ENCODE measurements around the gene PHLDB2. TPM values are rescaled to one million over a fixed set of nuclear protein-coding genes. Genes with fewer than 3 reads are reported as not detected.

PHLDB2 gene
- total and polyA plus RNA-seq, 2 of the 8 experiments (the other 6 are each of a cell fraction or from before 2014, with no cell fraction given) = 5.8 to 22.6 TPM

DNA sequence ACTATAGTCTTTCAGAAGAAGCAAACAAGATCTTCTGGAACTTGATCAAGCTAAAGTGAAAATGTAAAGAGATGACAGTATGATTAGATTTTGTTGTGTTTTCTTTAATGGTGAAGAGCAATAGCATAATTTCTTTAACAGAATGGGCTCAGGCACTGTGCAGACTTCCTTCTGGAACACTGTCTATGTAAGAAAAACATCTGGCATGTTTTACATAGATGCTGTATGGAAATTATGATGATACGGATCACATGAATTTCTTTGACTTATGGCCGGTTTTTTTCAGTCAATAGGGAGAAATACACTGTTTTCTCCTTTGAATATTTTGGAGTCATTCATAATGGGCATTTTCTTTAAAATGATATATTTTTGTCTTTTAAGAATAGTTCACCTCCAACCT, 42.6 kb downstream of the PHLDB2 start:
- no peak overlapping the region for H2BK15ac ChIP-seq (ENCODE audit: low read length)
- no peaks in the 10 kb centered on the region for H3K27me3 ChIP-seq (replicated peaks in 1 of 4; ENCODE audit: control insufficient read depth in 3 of 4, extremely low read depth in 1 of 4, insufficient read depth in 3 of 4, low read length in 3 of 4)
- ChIA-PET CTCF (ENCODE audit: partially characterized antibody) (no interaction called here), POLR2A (ENCODE audit: partially characterized antibody) (no interaction called here)
- no peak overlapping the region for H2AK5ac ChIP-seq (ENCODE audit: low read depth, low read length)
- no peak overlapping the region for H3K27ac ChIP-seq (ENCODE audit: low read depth, low read length)
- H4K91ac ChIP-seq (replicated peaks; ENCODE audit: insufficient read length, low read length) = no peak overlapping the region
- 87% methylated on average over 2 of the region's 2 CpGs; no CpG with 5 or more reads in 1 of the 2 experiments for WGBS, 2 experiments (ENCODE audit: extremely low coverage in 1 of 2, insufficient coverage in 1 of 2, insufficient read length in 1 of 2, insufficient replicate concordance in 2 of 2, low coverage in 1 of 2, low lambda C conversion rate in 2 of 2, missing lambda C conversion rate in 1 of 2)
- H3K14ac ChIP-seq (ENCODE audit: insufficient read length) = no peak overlapping the region
- no peak overlapping the region for H2AFZ ChIP-seq (ENCODE audit: low read length)
- H2BK12ac ChIP-seq (ENCODE audit: low read depth, low read length) = no peak overlapping the region
- H3K23me2 ChIP-seq (ENCODE audit: low read depth, low read length) = no peaks in the 10 kb centered on the region
- no peak for DNase-seq (ENCODE audit: low read depth in 1 of 2, low spot score in 2 of 2)
- no peak overlapping the region for H2BK120ac ChIP-seq (replicated peaks; ENCODE audit: low read depth, low read length)
- H3K23ac ChIP-seq (ENCODE audit: insufficient read length) = no peak overlapping the region
- no peaks in the 10 kb centered on the region for H3K79me1 ChIP-seq (ENCODE audit: low read depth, low read length)
- no peak for FAIRE-seq
- H3K18ac ChIP-seq (ENCODE audit: extremely low read depth, low read length) = no peak overlapping the region
- H4K8ac ChIP-seq (ENCODE audit: extremely low read depth, insufficient read depth, low read length) = no peak overlapping the region
- H3K79me2 ChIP-seq (ENCODE audit: control insufficient read depth in 1 of 2, insufficient read depth in 2 of 2, low read length in 2 of 2) = no peaks in the 10 kb centered on the region
- no peak overlapping the region for H4K5ac ChIP-seq (ENCODE audit: insufficient read length, low read depth, low read length)
- H3K4me2 ChIP-seq (ENCODE audit: insufficient read depth in 1 of 2, low read depth in 2 of 2, low read length in 2 of 2) = no peak overlapping the region
- H3K36me3 ChIP-seq (ENCODE audit: control insufficient read depth in 2 of 4, insufficient read depth in 4 of 4, low read length in 3 of 4) = no peaks in the 10 kb centered on the region
- no peak overlapping the region for H3K56ac ChIP-seq (replicated peaks; ENCODE audit: insufficient read length, low read depth, low read length)
- no peak overlapping the region for H3K4me3 ChIP-seq (ENCODE audit: extremely low read depth in 1 of 4, insufficient read depth in 2 of 4, low read depth in 3 of 4, low read length in 4 of 4)
- H3K9me3 ChIP-seq (ENCODE audit: insufficient read depth in 2 of 2, low read depth in 1 of 2, low read length in 1 of 2) = no peaks in the 10 kb centered on the region
- no peaks in the 10 kb centered on the region for H4K20me1 ChIP-seq (replicated peaks in 1 of 2; ENCODE audit: control insufficient read depth in 1 of 2, insufficient read depth in 2 of 2, low read length in 2 of 2)
- TF ChIP-seq, protein P1, sequence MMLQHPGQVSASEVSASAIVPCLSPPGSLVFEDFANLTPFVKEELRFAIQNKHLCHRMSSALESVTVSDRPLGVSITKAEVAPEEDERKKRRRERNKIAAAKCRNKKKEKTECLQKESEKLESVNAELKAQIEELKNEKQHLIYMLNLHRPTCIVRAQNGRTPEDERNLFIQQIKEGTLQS (IDR thresholded peaks at IDR 0.05; ENCODE audit: insufficient read depth, low read depth, low read length) = no peak
- TF ChIP-seq KDM1A (IDR thresholded peaks at IDR 0.05; ENCODE audit: borderline replicate concordance, low read length) (no peak), RAD21 (IDR thresholded peaks at IDR 0.05 in 1 of 2, conservative IDR thresholded peaks at IDR 0.05 in 1 of 2; ENCODE audit: low read depth in 2 of 2, low read length in 2 of 2) (no peak), TAF7 (optimal IDR thresholded peaks at IDR 0.05; ENCODE audit: borderline replicate concordance, low read depth, low read length) (no peak)
- no peak overlapping the region for H2BK5ac ChIP-seq (ENCODE audit: low read depth, low read length)
- H2BK20ac ChIP-seq (ENCODE audit: low read length) = no peak overlapping the region
- no peak overlapping the region for H3K9ac ChIP-seq (replicated peaks in 1 of 4; ENCODE audit: extremely low read depth in 1 of 4, low read depth in 3 of 4, low read length in 3 of 4)
- no peaks in the 10 kb centered on the region for H3K4me1 ChIP-seq (replicated peaks in 1 of 4; ENCODE audit: control insufficient read depth in 3 of 4, insufficient read depth in 4 of 4, low read length in 3 of 4)
- no peak overlapping the region for H3K4ac ChIP-seq (replicated peaks; ENCODE audit: insufficient read length, low read depth, low read length)

Data from H1 (cell line).